ENCODE measurements around the gene TNFAIP2. TPM values are rescaled to one million over a fixed set of nuclear protein-coding genes. Genes with fewer than 3 reads are reported as not detected.
"Not testable (repeated sequence)": the region's sequence is repeated elsewhere in the genome, so short reads cannot be mapped to it uniquely, and the experiment has no call there.

Gene TNFAIP2
- total RNA-seq, 4 donors from 2014 or later, result 28.6 to 37.2 (median 31.2) TPM

GRCh38 chr14:103111232-103111868 is 11.9 kb upstream of the TNFAIP2 start:
- H3K4me3 ChIP-seq (replicated peaks in 1 of 3), result no peak overlapping the region
- intact Hi-C loops (cut with DNase I), result no loop called here
- no peaks in the 10 kb centered on the region for H3K27me3 ChIP-seq
- WGBS, 2 donors, result 85 to 87% methylated on average over 6 of the region's 6 CpGs
- H3K36me3 ChIP-seq, result no peaks in the 10 kb centered on the region
- H3K9me3 ChIP-seq, result no peaks in the 10 kb centered on the region
- H3K4me1 ChIP-seq, result peaks cover 0 to 30% of the 10 kb centered on the region in 2 donors
- DNase-seq, result no peak
- no peak overlapping the region for H3K27ac ChIP-seq
- TF ChIP-seq POLR2A (IDR thresholded peaks at IDR 0.05), result no peak
- no peak for TF ChIP-seq CTCF (IDR thresholded peaks at IDR 0.05)

GRCh38 chr14:103112400-103113243 is 10.6 kb upstream of the TNFAIP2 start:
- Histone ChIP-seq H3K27ac (no peak overlapping the region), H3K4me1 (peaks cover 0 to 30% of the 10 kb centered on the region in 2 donors), H3K9me3 (no peaks in the 10 kb centered on the region), H3K27me3 (no peaks in the 10 kb centered on the region), H3K36me3 (no peaks in the 10 kb centered on the region), H3K4me3 (replicated peaks in 1 of 3) (no peak overlapping the region)
- intact Hi-C loops (cut with DNase I), result no loop called here
- no peak for DNase-seq
- 78 to 79% methylated on average over 6 to 7 of the region's 11 CpGs for WGBS, 2 donors
- TF ChIP-seq CTCF (IDR thresholded peaks at IDR 0.05) (no peak), POLR2A (IDR thresholded peaks at IDR 0.05) (no peak)

- TF ChIP-seq CTCF (IDR thresholded peaks at IDR 0.05) (no peak), POLR2A (IDR thresholded peaks at IDR 0.05) (no peak)
- H3K9me3 ChIP-seq, result no peaks in the 10 kb centered on the region
- H3K27ac ChIP-seq, result no peak overlapping the region
- no peak overlapping the region for H3K4me3 ChIP-seq (replicated peaks in 1 of 3)
- DNase-seq, result no peak
- peaks cover 3 to 34% of the 10 kb centered on the region in 2 donors for H3K4me1 ChIP-seq
- intact Hi-C loops (cut with DNase I), result no loop called here
- no peaks in the 10 kb centered on the region for H3K36me3 ChIP-seq
- no peaks in the 10 kb centered on the region for H3K27me3 ChIP-seq
- WGBS, 2 donors, result 60 to 87% methylated on average over 1 to 3 of the region's 5 CpGs
Measured at GRCh38 chr14:103113303-103113702, 10.0 kb upstream of the TNFAIP2 start.

GRCh38 chr14:103113774-103114173 is 9.5 kb upstream of the TNFAIP2 start:
- TF ChIP-seq POLR2A (IDR thresholded peaks at IDR 0.05), result no peak
- TF ChIP-seq CTCF (IDR thresholded peaks at IDR 0.05), result no peak
- Histone ChIP-seq H3K27ac (no peak overlapping the region), H3K27me3 (no peaks in the 10 kb centered on the region), H3K4me1 (peaks cover 7 to 38% of the 10 kb centered on the region in 2 donors), H3K9me3 (no peaks in the 10 kb centered on the region), H3K36me3 (no peaks in the 10 kb centered on the region), H3K4me3 (replicated peaks in 1 of 3) (no peak overlapping the region)
- 91 to 95% methylated on average over 7 to 8 of the region's 13 CpGs for WGBS, 2 donors
- no peak for DNase-seq
- intact Hi-C loops (cut with DNase I), result no loop called here

GRCh38 chr14:103115086-103115679 is 8.1 kb upstream of the TNFAIP2 start:
- H3K4me1 ChIP-seq, result peaks cover 7 to 36% of the 10 kb centered on the region in 2 donors
- intact Hi-C loops (cut with DNase I), result not testable (repeated sequence)

More at GRCh38 chr14:103115086-103115679, 8.1 kb upstream of the TNFAIP2 start:
- H3K36me3 ChIP-seq; H3K27me3 ChIP-seq; H3K4me3 ChIP-seq (replicated peaks in 1 of 3); H3K9me3 ChIP-seq; DNase-seq; H3K27ac ChIP-seq: not testable (repeated sequence)
- 77 to 84% methylated on average over 12 of the region's 12 CpGs for WGBS, 2 donors

Measured in thyroid gland (tissue), 4 donors.